Measurements from ENCODE around the gene SYNPR.

SYNPR gene

GRCh38 chr3:63555767-63556166, 277.7 kb downstream of the SYNPR start:
- peaks cover 2% of the 10 kb centered on the region for H3K9me3 Mint-ChIP-seq
- H3K27me3 Mint-ChIP-seq: no peaks in the 10 kb centered on the region
- DNase-seq: no peak
- no peak overlapping the region for H3K27ac Mint-ChIP-seq
- H3K36me3 Mint-ChIP-seq (ENCODE audit: low read depth): no peaks in the 10 kb centered on the region
- no peaks in the 10 kb centered on the region for H3K4me1 Mint-ChIP-seq (ENCODE audit: low read depth)
- no peak overlapping the region for H3K4me3 Mint-ChIP-seq

DNA sequence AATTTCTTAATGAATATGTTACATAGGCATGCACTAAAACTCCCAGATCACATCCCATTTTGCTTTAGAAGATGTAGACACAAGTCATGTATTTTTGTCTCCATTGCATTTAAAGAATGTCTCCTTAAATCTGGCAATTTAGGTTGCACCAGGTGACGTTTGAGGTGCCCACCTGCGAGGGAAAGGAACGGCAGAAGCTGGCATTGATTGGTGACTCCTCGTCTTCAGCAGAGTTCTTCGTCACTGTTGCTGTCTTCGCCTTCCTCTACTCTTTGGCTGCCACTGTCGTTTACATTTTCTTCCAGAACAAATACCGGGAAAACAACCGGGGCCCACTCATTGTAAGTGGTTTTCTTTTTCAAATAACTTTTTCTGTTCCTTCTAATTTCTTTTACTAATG, 278.3 kb downstream of the SYNPR start:
- Mint-ChIP-seq H3K27ac (no peak overlapping the region), H3K4me3 (no peak overlapping the region)

GRCh38 chr3:63557912-63558311, 279.8 kb downstream of the SYNPR start:
- Mint-ChIP-seq H3K36me3 (ENCODE audit: low read depth) (no peaks in the 10 kb centered on the region), H3K4me1 (ENCODE audit: low read depth) (no peaks in the 10 kb centered on the region), H3K9me3 (peaks cover 2% of the 10 kb centered on the region), H3K27ac (no peak overlapping the region), H3K27me3 (no peaks in the 10 kb centered on the region), H3K4me3 (no peak overlapping the region)
- no peak for DNase-seq

More for the DNA sequence above, 278.3 kb downstream of the SYNPR start:
- no peak for DNase-seq
- Mint-ChIP-seq H3K36me3 (ENCODE audit: low read depth) (no peaks in the 10 kb centered on the region), H3K4me1 (ENCODE audit: low read depth) (no peaks in the 10 kb centered on the region), H3K9me3 (peaks cover 2% of the 10 kb centered on the region), H3K27me3 (no peaks in the 10 kb centered on the region)

DNA sequence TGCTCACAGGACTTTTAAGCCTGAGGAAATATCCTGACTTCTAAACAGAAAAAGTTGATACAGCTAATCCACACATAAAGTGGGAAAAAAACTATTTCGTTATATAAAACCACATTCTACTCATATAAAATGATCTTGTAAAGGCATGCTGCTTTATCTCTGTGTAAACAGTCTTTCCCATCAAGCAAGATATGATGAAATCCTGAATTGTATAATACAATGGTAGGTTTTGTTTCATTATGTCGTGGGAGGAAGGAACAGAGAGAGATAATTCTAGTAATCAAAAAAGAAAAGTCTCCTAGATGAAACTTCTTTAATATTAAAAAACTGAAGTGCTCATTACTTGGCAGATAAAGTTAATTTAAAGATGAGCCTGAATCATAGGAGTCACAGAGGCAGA, 281.8 kb downstream of the SYNPR start:
- H3K27ac Mint-ChIP-seq: no peak overlapping the region
- H3K4me1 Mint-ChIP-seq (ENCODE audit: low read depth): no peaks in the 10 kb centered on the region
- H3K4me3 Mint-ChIP-seq: no peak overlapping the region
- no peaks in the 10 kb centered on the region for H3K9me3 Mint-ChIP-seq
- H3K36me3 Mint-ChIP-seq (ENCODE audit: low read depth): no peaks in the 10 kb centered on the region
- no peaks in the 10 kb centered on the region for H3K27me3 Mint-ChIP-seq
- no peak for DNase-seq

DNA sequence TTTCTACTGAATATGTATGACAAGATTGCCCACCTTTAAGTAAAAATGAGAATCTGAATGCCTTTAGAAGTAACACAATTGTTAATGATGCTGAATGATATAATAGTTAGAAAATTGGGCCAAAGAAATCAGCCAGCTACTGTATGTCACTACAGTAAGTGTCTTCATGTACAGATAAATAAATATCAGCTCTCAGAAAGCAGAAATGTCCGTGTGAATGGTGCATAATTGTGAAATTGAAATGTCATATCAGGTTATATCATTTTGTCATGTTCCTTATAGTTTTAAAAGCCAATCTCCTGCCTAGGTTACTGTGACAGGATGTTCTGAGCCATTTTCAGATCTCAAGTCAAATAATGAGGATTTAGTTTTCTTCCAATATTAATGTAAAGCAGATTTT, 283.8 kb downstream of the SYNPR start:
- no peaks in the 10 kb centered on the region for H3K36me3 Mint-ChIP-seq (ENCODE audit: low read depth)
- no peak for DNase-seq
- H3K27me3 Mint-ChIP-seq: no peaks in the 10 kb centered on the region
- H3K4me3 Mint-ChIP-seq: no peak overlapping the region
- H3K9me3 Mint-ChIP-seq: no peaks in the 10 kb centered on the region
- no peak overlapping the region for H3K27ac Mint-ChIP-seq
- H3K4me1 Mint-ChIP-seq (ENCODE audit: low read depth): no peaks in the 10 kb centered on the region

DNA sequence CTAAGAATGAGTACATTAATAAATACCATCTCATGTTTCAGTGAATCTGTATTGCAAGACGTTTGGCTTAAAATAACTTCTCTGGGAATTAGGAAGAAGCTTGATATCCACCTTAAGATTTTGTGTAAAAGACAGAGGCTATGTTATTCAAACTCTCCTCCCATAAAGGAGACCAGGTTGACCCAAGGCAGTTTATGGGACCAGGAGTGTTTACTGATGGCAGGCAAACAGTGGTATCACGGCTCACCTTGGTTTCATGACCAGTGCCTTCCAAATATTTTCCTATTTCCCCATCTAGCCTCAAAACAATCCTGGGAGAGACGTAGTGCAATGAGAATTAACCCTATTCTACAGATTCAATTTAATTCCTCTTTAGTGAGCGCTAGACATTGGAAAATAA, 284.2 kb downstream of the SYNPR start:
- H3K4me3 Mint-ChIP-seq: no peak overlapping the region
- H3K36me3 Mint-ChIP-seq (ENCODE audit: low read depth): no peaks in the 10 kb centered on the region
- no peaks in the 10 kb centered on the region for H3K4me1 Mint-ChIP-seq (ENCODE audit: low read depth)
- no peak overlapping the region for H3K27ac Mint-ChIP-seq
- no peaks in the 10 kb centered on the region for H3K27me3 Mint-ChIP-seq
- no peak for DNase-seq
- no peaks in the 10 kb centered on the region for H3K9me3 Mint-ChIP-seq

DNA sequence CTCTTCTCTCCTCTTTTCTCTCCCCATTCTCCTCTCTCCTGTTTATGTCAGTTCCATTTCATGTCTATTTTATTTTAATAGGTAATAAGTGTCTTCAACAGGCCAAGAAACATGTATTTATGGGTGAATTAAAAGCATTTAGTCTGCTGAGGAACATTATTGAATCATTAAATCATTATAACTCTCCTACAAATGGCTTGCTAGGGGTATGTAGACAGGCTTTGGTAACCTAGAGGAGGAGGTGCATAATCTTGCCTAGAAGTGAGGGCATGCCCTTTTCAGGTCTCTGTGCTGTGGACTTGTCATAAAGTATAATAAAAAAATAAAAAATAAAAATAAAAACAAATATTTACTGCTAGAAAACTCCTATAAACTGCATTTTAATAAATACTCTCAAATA, 285.5 kb downstream of the SYNPR start:
- Mint-ChIP-seq H3K9me3 (no peaks in the 10 kb centered on the region), H3K4me1 (ENCODE audit: low read depth) (no peaks in the 10 kb centered on the region), H3K27ac (no peak overlapping the region), H3K27me3 (no peaks in the 10 kb centered on the region), H3K36me3 (ENCODE audit: low read depth) (no peaks in the 10 kb centered on the region), H3K4me3 (no peak overlapping the region)
- DNase-seq: no peak

DNA sequence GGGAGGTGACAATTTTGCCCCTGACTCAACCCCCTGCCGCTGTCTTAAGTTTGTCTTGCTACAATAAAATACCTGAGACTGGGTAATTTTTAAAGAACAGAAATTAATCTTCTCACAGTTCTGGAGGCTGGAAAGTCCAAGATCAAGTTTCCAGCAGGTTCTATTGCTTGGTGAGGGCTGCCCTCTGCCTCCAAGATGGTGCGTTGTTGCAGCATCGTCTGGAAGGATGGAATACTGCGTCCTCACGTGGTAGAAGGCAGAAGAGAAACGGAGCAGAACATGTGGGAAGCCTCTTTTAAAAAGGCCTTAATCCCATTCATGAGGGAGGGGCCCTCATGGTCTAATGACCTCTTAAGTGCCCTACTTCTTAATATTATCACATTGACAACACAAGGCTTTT, 287.1 kb downstream of the SYNPR start:
- peaks cover 3% of the 10 kb centered on the region for H3K27me3 Mint-ChIP-seq
- no peaks in the 10 kb centered on the region for H3K4me1 Mint-ChIP-seq (ENCODE audit: low read depth)
- H3K9me3 Mint-ChIP-seq: no peaks in the 10 kb centered on the region
- no peak overlapping the region for H3K27ac Mint-ChIP-seq
- no peaks in the 10 kb centered on the region for H3K36me3 Mint-ChIP-seq (ENCODE audit: low read depth)
- DNase-seq: no peak
- H3K4me3 Mint-ChIP-seq: no peak overlapping the region

DNA sequence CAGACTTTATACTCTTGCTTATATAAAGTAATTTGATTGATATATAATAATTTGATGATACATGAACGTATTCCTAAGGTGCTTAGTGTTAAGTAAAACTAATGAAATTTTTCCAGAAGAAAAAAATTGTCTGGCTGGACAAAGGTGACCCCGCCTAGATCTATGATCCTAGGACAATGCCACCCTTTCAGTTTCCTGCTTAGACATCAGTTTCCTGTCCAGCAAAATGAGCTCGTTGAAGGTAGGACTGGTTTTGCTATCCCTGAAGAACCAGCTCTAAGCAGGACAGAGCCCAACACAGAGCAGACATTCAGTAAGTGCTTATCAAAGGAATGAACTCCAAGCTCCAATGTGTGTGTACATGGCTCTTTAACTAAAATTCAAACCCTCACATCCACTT, 293.6 kb downstream of the SYNPR start:
- Mint-ChIP-seq H3K27ac (no peak overlapping the region), H3K4me1 (ENCODE audit: low read depth) (no peaks in the 10 kb centered on the region), H3K9me3 (no peaks in the 10 kb centered on the region), H3K27me3 (peaks cover 6% of the 10 kb centered on the region), H3K36me3 (ENCODE audit: low read depth) (no peaks in the 10 kb centered on the region), H3K4me3 (no peak overlapping the region)
- DNase-seq: no peak

DNA sequence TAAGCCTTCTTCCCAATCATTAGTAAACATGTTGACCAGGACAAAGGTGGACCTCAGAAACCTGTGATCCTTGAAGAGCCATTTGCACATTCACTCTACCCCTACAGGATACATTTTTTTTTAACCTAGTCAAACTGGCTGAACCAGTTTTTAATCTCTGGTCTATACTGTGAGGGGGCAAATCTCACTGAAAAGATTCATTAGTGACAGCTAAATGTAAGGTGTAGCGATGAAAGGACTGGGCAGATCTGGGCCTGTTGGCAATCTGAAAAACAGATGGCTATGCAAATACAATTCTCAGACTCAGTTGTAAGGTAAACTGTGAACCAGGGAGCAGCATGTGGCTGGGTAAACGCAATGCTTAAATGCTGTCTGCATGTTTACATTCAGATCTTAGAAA, 298.7 kb downstream of the SYNPR start:
- Mint-ChIP-seq H3K27ac (no peak overlapping the region), H3K9me3 (no peaks in the 10 kb centered on the region), H3K4me1 (ENCODE audit: low read depth) (no peaks in the 10 kb centered on the region), H3K4me3 (no peak overlapping the region), H3K36me3 (ENCODE audit: low read depth) (no peaks in the 10 kb centered on the region), H3K27me3 (peaks cover 3% of the 10 kb centered on the region)
- DNase-seq: no peak

GRCh38 chr3:63578858-63579257, 300.8 kb downstream of the SYNPR start:
- DNase-seq: no peak
- Mint-ChIP-seq H3K36me3 (ENCODE audit: low read depth) (no peaks in the 10 kb centered on the region), H3K27ac (no peak overlapping the region), H3K4me1 (ENCODE audit: low read depth) (no peaks in the 10 kb centered on the region), H3K9me3 (no peaks in the 10 kb centered on the region), H3K27me3 (peaks cover 7% of the 10 kb centered on the region), H3K4me3 (no peak overlapping the region)

GRCh38 chr3:63580151-63580550, 302.0 kb downstream of the SYNPR start:
- no peaks in the 10 kb centered on the region for H3K9me3 Mint-ChIP-seq
- H3K4me1 Mint-ChIP-seq (ENCODE audit: low read depth): no peaks in the 10 kb centered on the region
- no peaks in the 10 kb centered on the region for H3K36me3 Mint-ChIP-seq (ENCODE audit: low read depth)
- no peak overlapping the region for H3K4me3 Mint-ChIP-seq
- no peak for DNase-seq
- H3K27ac Mint-ChIP-seq: no peak overlapping the region
- peaks cover 7% of the 10 kb centered on the region for H3K27me3 Mint-ChIP-seq

GRCh38 chr3:63582943-63583500, 304.9 kb downstream of the SYNPR start:
- Mint-ChIP-seq H3K36me3 (ENCODE audit: low read depth) (no peaks in the 10 kb centered on the region), H3K9me3 (no peaks in the 10 kb centered on the region), H3K4me3 (no peak overlapping the region), H3K4me1 (ENCODE audit: low read depth) (no peaks in the 10 kb centered on the region), H3K27ac (no peak overlapping the region), H3K27me3 (peaks cover 7% of the 10 kb centered on the region)
- no peak for DNase-seq

DNA sequence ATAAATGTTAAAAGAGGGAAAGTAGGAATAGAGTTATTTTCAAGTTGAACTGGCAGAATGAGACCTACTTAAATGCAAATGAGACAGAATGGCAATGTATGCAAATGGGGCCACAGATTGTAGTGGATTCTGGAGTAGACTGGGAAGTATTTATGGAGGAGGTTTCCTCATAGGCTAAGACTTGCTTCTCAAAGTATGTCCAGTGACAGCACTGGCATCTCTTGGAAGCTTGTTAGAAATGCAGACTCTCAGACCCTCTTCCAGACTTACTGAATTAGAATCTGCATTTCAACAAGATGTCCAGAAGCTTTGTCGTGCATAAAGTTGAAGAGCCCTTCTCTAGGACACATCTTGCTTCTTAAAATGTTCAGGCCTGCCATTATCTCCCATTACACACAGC, 306.6 kb downstream of the SYNPR start:
- no peak for DNase-seq
- H3K27me3 Mint-ChIP-seq: peaks cover 7% of the 10 kb centered on the region
- H3K4me1 Mint-ChIP-seq (ENCODE audit: low read depth): no peaks in the 10 kb centered on the region
- H3K36me3 Mint-ChIP-seq (ENCODE audit: low read depth): no peaks in the 10 kb centered on the region
- no peak overlapping the region for H3K4me3 Mint-ChIP-seq
- no peak overlapping the region for H3K27ac Mint-ChIP-seq
- no peaks in the 10 kb centered on the region for H3K9me3 Mint-ChIP-seq

GRCh38 chr3:63585927-63586326, 307.8 kb downstream of the SYNPR start:
- no peak for DNase-seq
- Mint-ChIP-seq H3K36me3 (ENCODE audit: low read depth) (no peaks in the 10 kb centered on the region), H3K27ac (no peak overlapping the region), H3K4me1 (ENCODE audit: low read depth) (no peaks in the 10 kb centered on the region), H3K9me3 (no peaks in the 10 kb centered on the region), H3K4me3 (no peak overlapping the region), H3K27me3 (peaks cover 7% of the 10 kb centered on the region)

DNA sequence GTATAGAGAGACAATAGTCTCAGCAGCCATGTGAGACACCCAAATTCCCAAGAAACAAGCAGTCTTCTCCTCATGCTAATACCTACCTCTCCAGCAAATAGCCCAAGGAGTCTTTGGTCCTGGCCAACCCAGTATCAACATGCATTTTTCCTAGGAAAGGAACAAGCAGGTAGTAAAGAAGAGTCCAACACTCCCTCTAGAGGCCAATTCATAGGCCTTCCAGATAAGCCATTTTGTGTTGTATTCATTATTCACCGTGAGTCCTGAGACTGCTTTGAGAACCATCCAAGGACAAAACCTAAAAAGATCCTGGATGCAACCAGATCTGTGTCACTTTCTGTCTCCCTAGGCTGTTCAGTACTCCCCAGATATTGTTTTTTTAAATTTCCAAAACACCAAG, 310.8 kb downstream of the SYNPR start:
- H3K4me3 Mint-ChIP-seq: no peak overlapping the region
- H3K36me3 Mint-ChIP-seq (ENCODE audit: low read depth): no peaks in the 10 kb centered on the region
- DNase-seq: no peak
- H3K27ac Mint-ChIP-seq: no peak overlapping the region
- H3K4me1 Mint-ChIP-seq (ENCODE audit: low read depth): no peaks in the 10 kb centered on the region
- no peaks in the 10 kb centered on the region for H3K9me3 Mint-ChIP-seq
- no peaks in the 10 kb centered on the region for H3K27me3 Mint-ChIP-seq

Data from activated T-cell treated with anti-CD3 and anti-CD28 coated beads, Interleukin-2, amount 50 U/mL, for 24 hours (primary cell).